ENCODE measurements around the gene ART5. TPM values are rescaled to one million over a fixed set of nuclear protein-coding genes. Genes with fewer than 3 reads are reported as not detected.

The ART5 gene
- total RNA-seq, 1 donor from 2014 or later, result 0.54 TPM

DNA sequence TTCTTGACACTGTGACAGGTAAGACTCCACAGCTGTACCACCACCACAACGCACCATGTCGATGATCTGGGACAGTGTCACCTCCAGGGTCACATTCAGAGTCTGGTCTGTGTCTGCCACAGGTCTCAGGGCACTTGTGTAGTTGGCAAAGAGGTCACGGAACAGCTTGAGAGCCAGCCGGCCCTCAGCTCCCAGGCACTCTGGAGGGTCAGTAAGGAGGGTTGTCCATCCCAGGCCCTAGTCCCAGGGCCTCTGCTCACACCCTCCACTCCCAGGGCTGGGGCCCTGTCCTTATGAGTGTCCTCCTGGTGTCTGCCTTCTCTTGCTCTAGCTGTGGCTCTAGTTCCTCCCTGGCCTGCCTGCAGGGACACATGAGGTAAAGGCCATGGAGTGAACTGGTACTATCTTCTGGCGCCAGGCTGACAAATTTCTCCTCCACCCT is 28.0 kb upstream of the ART5 start:
- Histone ChIP-seq H3K36me3 (ENCODE audit: control insufficient read depth, insufficient read depth, low read length) (peaks cover 3% of the 10 kb centered on the region), H3K27me3 (ENCODE audit: control insufficient read depth, insufficient read depth, low read length) (no peaks in the 10 kb centered on the region), H3K4me3 (ENCODE audit: low read depth, low read length) (no peak overlapping the region)
- TF ChIP-seq, protein P1, sequence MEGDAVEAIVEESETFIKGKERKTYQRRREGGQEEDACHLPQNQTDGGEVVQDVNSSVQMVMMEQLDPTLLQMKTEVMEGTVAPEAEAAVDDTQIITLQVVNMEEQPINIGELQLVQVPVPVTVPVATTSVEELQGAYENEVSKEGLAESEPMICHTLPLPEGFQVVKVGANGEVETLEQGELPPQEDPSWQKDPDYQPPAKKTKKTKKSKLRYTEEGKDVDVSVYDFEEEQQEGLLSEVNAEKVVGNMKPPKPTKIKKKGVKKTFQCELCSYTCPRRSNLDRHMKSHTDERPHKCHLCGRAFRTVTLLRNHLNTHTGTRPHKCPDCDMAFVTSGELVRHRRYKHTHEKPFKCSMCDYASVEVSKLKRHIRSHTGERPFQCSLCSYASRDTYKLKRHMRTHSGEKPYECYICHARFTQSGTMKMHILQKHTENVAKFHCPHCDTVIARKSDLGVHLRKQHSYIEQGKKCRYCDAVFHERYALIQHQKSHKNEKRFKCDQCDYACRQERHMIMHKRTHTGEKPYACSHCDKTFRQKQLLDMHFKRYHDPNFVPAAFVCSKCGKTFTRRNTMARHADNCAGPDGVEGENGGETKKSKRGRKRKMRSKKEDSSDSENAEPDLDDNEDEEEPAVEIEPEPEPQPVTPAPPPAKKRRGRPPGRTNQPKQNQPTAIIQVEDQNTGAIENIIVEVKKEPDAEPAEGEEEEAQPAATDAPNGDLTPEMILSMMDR (IDR thresholded peaks at IDR 0.05; ENCODE audit: insufficient read depth, low read length, poor library complexity, severe bottlenecking), result no peak
- DNase-seq (ENCODE audit: low read depth), result no peak

DNA sequence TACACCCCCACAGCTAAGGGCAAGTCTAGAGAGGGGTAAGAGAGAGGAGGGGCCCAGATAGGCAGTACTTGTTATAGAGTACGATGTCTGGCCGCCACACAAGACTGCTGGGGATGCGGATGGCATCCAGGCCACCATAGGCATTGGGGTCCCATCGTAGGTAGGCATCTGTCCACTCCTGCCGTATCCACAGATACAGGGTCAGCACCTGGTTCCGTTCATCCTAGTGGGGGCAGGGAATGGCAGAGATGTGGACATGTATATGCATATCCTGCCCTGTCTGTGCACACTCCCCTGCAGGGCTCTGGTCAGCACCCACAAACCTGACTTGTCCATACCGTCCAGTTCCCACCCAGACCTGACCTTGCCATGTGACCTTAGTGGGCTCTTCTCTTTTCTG is 27.3 kb upstream of the ART5 start:
- Histone ChIP-seq H3K27me3 (ENCODE audit: control insufficient read depth, insufficient read depth, low read length) (no peaks in the 10 kb centered on the region), H3K36me3 (ENCODE audit: control insufficient read depth, insufficient read depth, low read length) (peaks cover 3% of the 10 kb centered on the region), H3K4me3 (ENCODE audit: low read depth, low read length) (no peak overlapping the region)
- no peak for DNase-seq (ENCODE audit: low read depth)
- TF ChIP-seq, protein P1 (IDR thresholded peaks at IDR 0.05; ENCODE audit: insufficient read depth, low read length, poor library complexity, severe bottlenecking), result no peak

- TF ChIP-seq, protein P1 (IDR thresholded peaks at IDR 0.05; ENCODE audit: insufficient read depth, low read length, poor library complexity, severe bottlenecking), result no peak
- Histone ChIP-seq H3K36me3 (ENCODE audit: control insufficient read depth, insufficient read depth, low read length) (peaks cover 3% of the 10 kb centered on the region), H3K27me3 (ENCODE audit: control insufficient read depth, insufficient read depth, low read length) (no peaks in the 10 kb centered on the region), H3K4me3 (ENCODE audit: low read depth, low read length) (no peak overlapping the region)
- no peak for DNase-seq (ENCODE audit: low read depth)
These were observed 25.6 kb upstream of the ART5 start for GRCh38 chr11:3667149-3668035.

DNA sequence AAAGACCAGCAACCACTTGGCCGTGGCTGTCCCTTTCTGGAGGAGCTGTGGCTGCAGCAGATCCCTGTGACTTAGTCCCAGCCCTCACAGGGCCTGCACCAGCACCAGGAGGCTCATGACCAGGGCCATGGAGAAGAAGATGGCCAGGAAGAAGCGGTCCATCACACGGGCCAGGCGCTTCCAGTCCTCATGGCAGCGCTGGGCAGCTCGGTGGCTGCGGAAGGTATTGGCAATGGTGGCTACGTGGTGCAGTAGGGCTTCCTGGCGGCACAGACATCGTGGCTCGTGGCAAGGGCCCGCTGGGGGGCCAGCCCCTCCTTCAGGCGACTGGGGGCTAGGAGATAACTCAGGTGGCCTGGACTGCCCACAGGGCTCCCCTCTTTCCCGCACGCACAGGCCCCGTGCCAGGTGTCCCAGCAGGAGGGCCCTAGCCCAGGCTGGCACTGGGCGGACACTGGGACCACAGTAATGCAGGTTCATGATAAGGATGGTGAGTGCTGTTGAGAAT is 24.3 kb upstream of the ART5 start:
- DNase-seq (ENCODE audit: low read depth), result no peak
- H3K4me3 ChIP-seq (ENCODE audit: low read depth, low read length), result no peak overlapping the region
- no peaks in the 10 kb centered on the region for H3K27me3 ChIP-seq (ENCODE audit: control insufficient read depth, insufficient read depth, low read length)
- no peaks in the 10 kb centered on the region for H3K36me3 ChIP-seq (ENCODE audit: control insufficient read depth, insufficient read depth, low read length)
- TF ChIP-seq, protein P1 (IDR thresholded peaks at IDR 0.05; ENCODE audit: insufficient read depth, low read length, poor library complexity, severe bottlenecking), result no peak

DNA sequence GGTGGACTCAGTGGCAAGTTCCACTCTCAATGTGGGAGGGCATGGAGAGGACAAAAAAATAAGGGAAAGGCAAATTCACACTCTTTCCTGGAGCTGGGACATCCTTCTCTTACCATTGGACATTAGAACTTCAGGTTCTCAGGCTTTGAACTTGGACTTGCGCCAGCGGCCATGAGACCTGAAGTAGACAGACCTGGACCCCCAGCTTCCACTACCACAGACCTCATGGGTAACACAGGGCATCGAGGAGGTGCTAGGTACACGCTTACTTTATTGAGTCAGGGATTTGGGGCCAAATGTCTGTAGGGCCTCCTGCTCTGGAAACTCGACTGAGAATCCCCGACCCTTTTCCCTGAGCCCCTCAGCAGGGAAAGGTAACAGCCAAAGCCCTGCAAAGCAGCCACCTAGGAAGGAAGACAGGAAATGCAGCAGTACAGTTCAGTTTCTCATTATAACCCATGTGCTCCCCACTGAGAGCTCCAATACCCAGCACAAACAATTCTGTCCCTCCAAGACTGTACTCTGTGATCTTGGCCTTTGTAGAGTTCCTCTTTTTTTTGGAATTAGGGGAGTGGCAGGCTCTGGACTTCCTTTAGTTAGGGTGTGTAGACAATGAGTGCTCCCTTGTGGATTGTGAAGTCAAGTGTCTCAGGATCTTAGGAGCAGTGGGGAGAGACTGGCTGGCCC is 23.7 kb upstream of the ART5 start:
- H3K36me3 ChIP-seq (ENCODE audit: control insufficient read depth, insufficient read depth, low read length), result no peaks in the 10 kb centered on the region
- no peak for DNase-seq (ENCODE audit: low read depth)
- no peak overlapping the region for H3K4me3 ChIP-seq (ENCODE audit: low read depth, low read length)
- H3K27me3 ChIP-seq (ENCODE audit: control insufficient read depth, insufficient read depth, low read length), result no peaks in the 10 kb centered on the region
- TF ChIP-seq, protein P1 (IDR thresholded peaks at IDR 0.05; ENCODE audit: insufficient read depth, low read length, poor library complexity, severe bottlenecking), result no peak
